Body of pancreas (tissue), 4 donors: ENCODE results near the gene ZNF138.

ENCODE experiments used
- POLR2A ChIP-seq, 3 donors: fragments of 450-650 bp; IDR thresholded peaks; one replicate each; pipeline ENCODE4 v1.6.1; 2016; ENCODE audit warnings: antibody characterized with exemption in 3 of 3, mild to moderate bottlenecking in 2 of 3
- TF ChIP-seq, protein P1 (sequence below), 7 experiments: fragments of 450-650 bp in 4 of 7; fragments of 200-600 bp in 3 of 7; sonication (generic) in 3 of 7; IDR thresholded peaks; one replicate each; pipeline ENCODE4 v1.5.1; 2016 to 2019; ENCODE audit warnings: antibody characterized with exemption in 7 of 7

DNA sequence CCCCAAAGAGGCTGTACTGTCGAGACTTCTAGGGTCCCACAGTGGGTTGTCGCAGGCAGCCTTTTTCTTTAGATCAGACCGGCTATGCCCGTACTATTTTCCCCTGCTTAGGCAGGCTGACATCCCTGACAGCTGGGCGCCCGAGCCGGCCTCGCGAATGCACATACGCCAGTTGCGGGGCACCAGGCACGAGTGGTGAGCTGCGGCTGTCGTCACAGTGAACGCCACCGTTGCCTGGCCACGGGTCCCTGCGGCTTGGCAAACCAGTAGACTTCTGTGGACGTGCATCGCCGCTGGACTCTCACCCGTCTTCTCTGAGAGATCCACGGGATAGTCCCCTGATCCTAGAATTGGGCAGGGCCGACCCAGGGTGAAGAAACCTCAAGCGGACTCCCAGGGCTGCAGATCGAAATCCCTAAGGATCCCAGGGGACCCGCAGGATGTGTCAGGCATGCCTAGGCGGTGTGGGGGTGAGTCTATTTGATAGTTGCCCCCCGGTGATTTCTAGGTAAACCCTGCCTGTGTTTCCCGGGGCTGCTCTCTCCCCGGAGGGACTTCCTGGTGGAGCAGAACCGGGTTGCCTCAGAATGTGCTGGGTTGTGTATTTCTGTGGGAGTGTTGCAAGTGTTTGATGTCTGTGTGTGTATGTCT, 75.8 kb downstream of the ZNF138 start:
- TF ChIP-seq, protein P1, sequence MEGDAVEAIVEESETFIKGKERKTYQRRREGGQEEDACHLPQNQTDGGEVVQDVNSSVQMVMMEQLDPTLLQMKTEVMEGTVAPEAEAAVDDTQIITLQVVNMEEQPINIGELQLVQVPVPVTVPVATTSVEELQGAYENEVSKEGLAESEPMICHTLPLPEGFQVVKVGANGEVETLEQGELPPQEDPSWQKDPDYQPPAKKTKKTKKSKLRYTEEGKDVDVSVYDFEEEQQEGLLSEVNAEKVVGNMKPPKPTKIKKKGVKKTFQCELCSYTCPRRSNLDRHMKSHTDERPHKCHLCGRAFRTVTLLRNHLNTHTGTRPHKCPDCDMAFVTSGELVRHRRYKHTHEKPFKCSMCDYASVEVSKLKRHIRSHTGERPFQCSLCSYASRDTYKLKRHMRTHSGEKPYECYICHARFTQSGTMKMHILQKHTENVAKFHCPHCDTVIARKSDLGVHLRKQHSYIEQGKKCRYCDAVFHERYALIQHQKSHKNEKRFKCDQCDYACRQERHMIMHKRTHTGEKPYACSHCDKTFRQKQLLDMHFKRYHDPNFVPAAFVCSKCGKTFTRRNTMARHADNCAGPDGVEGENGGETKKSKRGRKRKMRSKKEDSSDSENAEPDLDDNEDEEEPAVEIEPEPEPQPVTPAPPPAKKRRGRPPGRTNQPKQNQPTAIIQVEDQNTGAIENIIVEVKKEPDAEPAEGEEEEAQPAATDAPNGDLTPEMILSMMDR (IDR thresholded peaks at IDR 0.05): no peak
- TF ChIP-seq POLR2A (IDR thresholded peaks at IDR 0.05): no peak
